Measurements from ENCODE around the gene PSMA5. TPM values are rescaled to one million over a fixed set of nuclear protein-coding genes. Genes with fewer than 3 reads are reported as not detected.

PSMA5 gene
- total and polyA plus RNA-seq, 10 donors, result 29.9 to 87.0 (median 61.7) TPM

- intact Hi-C loops (cut with DNase I; ENCODE audit: low total_unique reads), result no loop called here
- peaks cover 0 to 72% (median 50%) of the 10 kb centered on the region in 6 donors for H3K36me3 ChIP-seq
- TF ChIP-seq POLR2A (IDR thresholded peaks at IDR 0.05), result no peak
- TF ChIP-seq POLR2AphosphoS5 (IDR thresholded peaks at IDR 0.05), result no peak
- TF ChIP-seq, protein P1, sequence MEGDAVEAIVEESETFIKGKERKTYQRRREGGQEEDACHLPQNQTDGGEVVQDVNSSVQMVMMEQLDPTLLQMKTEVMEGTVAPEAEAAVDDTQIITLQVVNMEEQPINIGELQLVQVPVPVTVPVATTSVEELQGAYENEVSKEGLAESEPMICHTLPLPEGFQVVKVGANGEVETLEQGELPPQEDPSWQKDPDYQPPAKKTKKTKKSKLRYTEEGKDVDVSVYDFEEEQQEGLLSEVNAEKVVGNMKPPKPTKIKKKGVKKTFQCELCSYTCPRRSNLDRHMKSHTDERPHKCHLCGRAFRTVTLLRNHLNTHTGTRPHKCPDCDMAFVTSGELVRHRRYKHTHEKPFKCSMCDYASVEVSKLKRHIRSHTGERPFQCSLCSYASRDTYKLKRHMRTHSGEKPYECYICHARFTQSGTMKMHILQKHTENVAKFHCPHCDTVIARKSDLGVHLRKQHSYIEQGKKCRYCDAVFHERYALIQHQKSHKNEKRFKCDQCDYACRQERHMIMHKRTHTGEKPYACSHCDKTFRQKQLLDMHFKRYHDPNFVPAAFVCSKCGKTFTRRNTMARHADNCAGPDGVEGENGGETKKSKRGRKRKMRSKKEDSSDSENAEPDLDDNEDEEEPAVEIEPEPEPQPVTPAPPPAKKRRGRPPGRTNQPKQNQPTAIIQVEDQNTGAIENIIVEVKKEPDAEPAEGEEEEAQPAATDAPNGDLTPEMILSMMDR (IDR thresholded peaks at IDR 0.05 in 8 of 11, conservative IDR thresholded peaks at IDR 0.05 in 3 of 11), result no peak
- H3K4me1 ChIP-seq, result peaks cover 0 to 32% (median 15%) of the 10 kb centered on the region in 6 donors
- no peak for DNase-seq
- no peak overlapping the region for H3K27ac ChIP-seq
- no peak overlapping the region for H3K4me3 ChIP-seq
- H3K27me3 ChIP-seq (replicated peaks in 1 of 7), result peaks cover 0 to 18% (median 2%) of the 10 kb centered on the region in 7 donors
- no peaks in the 10 kb centered on the region for H3K9me3 ChIP-seq
These were observed 24.2 kb downstream of the PSMA5 start for GRCh38 chr1:109402025-109402424.

GRCh38 chr1:109400035-109400655 lies 26.1 kb downstream of the PSMA5 start:
- intact Hi-C loops (cut with DNase I; ENCODE audit: low total_unique reads), result no loop called here
- H3K4me3 ChIP-seq, result no peak overlapping the region
- no peaks in the 10 kb centered on the region for H3K9me3 ChIP-seq
- peaks cover 0 to 48% (median 29%) of the 10 kb centered on the region in 6 donors for H3K4me1 ChIP-seq
- WGBS, 5 donors, result 90 to 99% (median 94%) methylated on average over 3 of the region's 3 CpGs
- no peak overlapping the region for H3K27ac ChIP-seq
- DNase-seq, result no peak
- peaks cover 0 to 37% (median 9%) of the 10 kb centered on the region in 7 donors for H3K27me3 ChIP-seq (replicated peaks in 1 of 7)
- H3K36me3 ChIP-seq, result peaks cover 0 to 53% (median 33%) of the 10 kb centered on the region in 6 donors
- TF ChIP-seq POLR2AphosphoS5 (IDR thresholded peaks at IDR 0.05), result no peak
- TF ChIP-seq, protein P1 (IDR thresholded peaks at IDR 0.05 in 8 of 11, conservative IDR thresholded peaks at IDR 0.05 in 3 of 11), result no peak
- TF ChIP-seq POLR2A (IDR thresholded peaks at IDR 0.05), result no peak

DNA sequence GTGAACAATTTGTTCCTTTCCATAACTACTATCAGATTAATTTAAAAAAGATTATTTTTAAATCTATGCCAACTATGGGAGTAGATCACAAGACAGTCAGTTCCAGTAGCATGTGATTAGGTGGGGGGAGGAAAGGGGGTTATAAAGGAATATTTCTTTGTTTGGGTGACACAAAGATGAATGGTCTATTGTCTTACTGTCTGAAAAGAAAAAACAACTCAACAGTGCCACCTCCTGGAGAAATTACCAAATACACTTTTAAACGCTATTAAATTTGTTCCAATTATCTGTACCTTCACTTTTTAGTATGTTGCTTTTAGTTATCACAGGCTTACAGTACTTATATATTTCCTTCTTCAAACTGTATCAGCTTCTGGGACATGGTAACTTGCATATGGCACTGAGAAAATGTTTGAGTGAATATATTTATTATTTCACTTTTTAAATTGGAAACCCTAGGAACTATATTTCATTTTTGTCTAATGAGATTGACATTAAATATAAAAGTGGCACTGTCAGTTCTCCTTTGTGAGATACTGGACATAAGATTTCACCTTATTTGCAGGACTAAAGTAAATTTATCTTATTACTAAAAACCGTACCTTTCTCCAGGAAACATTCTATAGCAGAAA lies 26.8 kb downstream of the PSMA5 start:
- DNase-seq, result no peak
- no peak overlapping the region for H3K4me3 ChIP-seq
- H3K27me3 ChIP-seq (replicated peaks in 1 of 7), result peaks cover 0 to 42% (median 9%) of the 10 kb centered on the region in 7 donors
- H3K9me3 ChIP-seq, result no peaks in the 10 kb centered on the region
- intact Hi-C loops (cut with DNase I; ENCODE audit: low total_unique reads), result loop anchor here (5.0 kb wide), 1 partner anchor 122 kb away; no protein-coding TSS in a partner anchor
- peaks cover 0 to 48% (median 27%) of the 10 kb centered on the region in 6 donors for H3K4me1 ChIP-seq
- H3K36me3 ChIP-seq, result peaks cover 0 to 46% (median 32%) of the 10 kb centered on the region in 6 donors
- 32 to 45% (median 42%) methylated on average over 2 of the region's 2 CpGs for WGBS, 5 donors
- no peak for TF ChIP-seq POLR2A (IDR thresholded peaks at IDR 0.05)
- TF ChIP-seq, protein P1 (IDR thresholded peaks at IDR 0.05 in 8 of 11, conservative IDR thresholded peaks at IDR 0.05 in 3 of 11), result peak; percentile 25 to 82 (median 68)
- no peak overlapping the region for H3K27ac ChIP-seq
